HG02623 (cell line): ENCODE results near the gene PROSER2.
"Not testable (repeated sequence)": the region's sequence is repeated elsewhere in the genome, so short reads cannot be mapped to it uniquely, and the experiment has no call there.

Experiments
- ATAC-seq: cut with Tn5 transposase; IDR thresholded peaks from one replicate; pipeline ENCODE4 v1.9.1; 2021; ENCODE audit warnings: moderate library complexity; ENCODE audit not compliant: unreplicated experiment

Gene PROSER2

GRCh38 chr10:11835061-11835460 lies 11.9 kb downstream of the PROSER2 start:
- no peak for ATAC-seq

- ATAC-seq = no peak
These were observed 12.5 kb downstream of the PROSER2 start for GRCh38 chr10:11835704-11836103.

- no peak for ATAC-seq
These were observed 14.4 kb downstream of the PROSER2 start for GRCh38 chr10:11837372-11838161.

- no peak for ATAC-seq
These were observed 15.2 kb downstream of the PROSER2 start for GRCh38 chr10:11838298-11838852.

- ATAC-seq = no peak
These were observed 18.2 kb downstream of the PROSER2 start for GRCh38 chr10:11841375-11841774.

- no peak for ATAC-seq
These were observed 19.3 kb downstream of the PROSER2 start for GRCh38 chr10:11842411-11842810.

GRCh38 chr10:11845113-11845512 lies 22.0 kb downstream of the PROSER2 start:
- ATAC-seq = no peak

- ATAC-seq = no peak
These were observed 23.4 kb downstream of the PROSER2 start for GRCh38 chr10:11846542-11846941.

GRCh38 chr10:11849277-11849676 lies 26.1 kb downstream of the PROSER2 start:
- no peak for ATAC-seq

GRCh38 chr10:11849911-11850310 lies 26.8 kb downstream of the PROSER2 start:
- ATAC-seq = no peak

GRCh38 chr10:11851910-11852309 lies 28.8 kb downstream of the PROSER2 start:
- no peak for ATAC-seq

GRCh38 chr10:11852637-11853036 lies 29.5 kb downstream of the PROSER2 start:
- ATAC-seq = not testable (repeated sequence)

- no peak for ATAC-seq
These were observed 30.3 kb downstream of the PROSER2 start for GRCh38 chr10:11853468-11853867.

- no peak for ATAC-seq
These were observed 31.1 kb downstream of the PROSER2 start for GRCh38 chr10:11854301-11854700.

- no peak for ATAC-seq
These were observed 32.9 kb downstream of the PROSER2 start for GRCh38 chr10:11856089-11856488.

- ATAC-seq = no peak
These were observed 33.5 kb downstream of the PROSER2 start for GRCh38 chr10:11856678-11857077.

GRCh38 chr10:11858093-11858492 lies 34.9 kb downstream of the PROSER2 start:
- no peak for ATAC-seq

GRCh38 chr10:11861341-11861740 lies 38.2 kb downstream of the PROSER2 start:
- ATAC-seq = no peak

GRCh38 chr10:11861811-11862428 lies 38.8 kb downstream of the PROSER2 start:
- no peak for ATAC-seq

GRCh38 chr10:11863353-11864109 lies 40.4 kb downstream of the PROSER2 start:
- ATAC-seq = peak; percentile 98

GRCh38 chr10:11864727-11865126 lies 41.6 kb downstream of the PROSER2 start:
- no peak for ATAC-seq
